Measurements from ENCODE around the gene MAGEA2B. TPM values are rescaled to one million over a fixed set of nuclear protein-coding genes. Genes with fewer than 3 reads are reported as not detected.
"Not testable (repeated sequence)": the region's sequence is repeated elsewhere in the genome, so short reads cannot be mapped to it uniquely, and the experiment has no call there.

Gene MAGEA2B
- total RNA-seq, 1 experiment from 2014 or later, result not detected

- TF ChIP-seq CTCF (IDR thresholded peaks at IDR 0.05; ENCODE audit: unreplicated experiment), result no peak
- no peaks in the 10 kb centered on the region for H3K4me1 Mint-ChIP-seq (ENCODE audit: insufficient read depth, unreplicated experiment)
- H3K4me3 Mint-ChIP-seq (ENCODE audit: unreplicated experiment), result no peak overlapping the region
- no peak overlapping the region for H3K27ac Mint-ChIP-seq (ENCODE audit: low read depth, unreplicated experiment)
- no peaks in the 10 kb centered on the region for H3K27me3 Mint-ChIP-seq (ENCODE audit: insufficient read depth, unreplicated experiment)
- POLR2A ChIA-PET, result no interaction called here
- no TSS peak for BruUV-seq (replicated peaks)
- H3K9me3 Mint-ChIP-seq (ENCODE audit: unreplicated experiment), result no peaks in the 10 kb centered on the region
- no peaks in the 10 kb centered on the region for H3K36me3 Mint-ChIP-seq (ENCODE audit: insufficient read depth, unreplicated experiment)
- CTCF ChIA-PET, result no interaction called here
- no peak for DNase-seq (ENCODE audit: unreplicated experiment)
- intact Hi-C loops (cut with micrococcal nuclease), result no loop called here
Observed at GRCh38 chrX:152735101-152735500, 20.7 kb downstream of the MAGEA2B start.

GRCh38 chrX:152735860-152736511 is 21.6 kb downstream of the MAGEA2B start:
- no peaks in the 10 kb centered on the region for H3K36me3 Mint-ChIP-seq (ENCODE audit: insufficient read depth, unreplicated experiment)
- ChIA-PET POLR2A (no interaction called here), CTCF (interaction anchor here (0.7 to 1.2 kb wide), 2 partner anchors 8 to 190 kb away, joined by 3 to 4 read pairs; no protein-coding TSS in a partner anchor)
- no peak overlapping the region for H3K27ac Mint-ChIP-seq (ENCODE audit: low read depth, unreplicated experiment)
- no peaks in the 10 kb centered on the region for H3K9me3 Mint-ChIP-seq (ENCODE audit: unreplicated experiment)
- H3K4me3 Mint-ChIP-seq (ENCODE audit: unreplicated experiment), result no peak overlapping the region
- intact Hi-C loops (cut with micrococcal nuclease), result no loop called here
- no peaks in the 10 kb centered on the region for H3K27me3 Mint-ChIP-seq (ENCODE audit: insufficient read depth, unreplicated experiment)
- no peak for DNase-seq (ENCODE audit: unreplicated experiment)
- TF ChIP-seq CTCF (IDR thresholded peaks at IDR 0.05; ENCODE audit: unreplicated experiment), result no peak
- no peaks in the 10 kb centered on the region for H3K4me1 Mint-ChIP-seq (ENCODE audit: insufficient read depth, unreplicated experiment)
- no TSS peak for BruUV-seq (replicated peaks)

GRCh38 chrX:152736528-152736927 is 22.1 kb downstream of the MAGEA2B start:
- DNase-seq (ENCODE audit: unreplicated experiment); H3K27ac Mint-ChIP-seq (ENCODE audit: low read depth, unreplicated experiment); POLR2A ChIA-PET; intact Hi-C loops (cut with micrococcal nuclease); BruUV-seq (replicated peaks); H3K4me1 Mint-ChIP-seq (ENCODE audit: insufficient read depth, unreplicated experiment); H3K36me3 Mint-ChIP-seq (ENCODE audit: insufficient read depth, unreplicated experiment); H3K27me3 Mint-ChIP-seq (ENCODE audit: insufficient read depth, unreplicated experiment); H3K4me3 Mint-ChIP-seq (ENCODE audit: unreplicated experiment); H3K9me3 Mint-ChIP-seq (ENCODE audit: unreplicated experiment): not testable (repeated sequence)
- CTCF ChIA-PET, result interaction anchor here (1.2 kb wide), 1 partner anchor 189 kb away, joined by 3 read pairs; no protein-coding TSS in a partner anchor

- no peaks in the 10 kb centered on the region for H3K27me3 Mint-ChIP-seq (ENCODE audit: insufficient read depth, unreplicated experiment)
- H3K36me3 Mint-ChIP-seq (ENCODE audit: insufficient read depth, unreplicated experiment), result no peaks in the 10 kb centered on the region
- no peaks in the 10 kb centered on the region for H3K4me1 Mint-ChIP-seq (ENCODE audit: insufficient read depth, unreplicated experiment)
- H3K4me3 Mint-ChIP-seq (ENCODE audit: unreplicated experiment), result no peak overlapping the region
- no peak for TF ChIP-seq CTCF (IDR thresholded peaks at IDR 0.05; ENCODE audit: unreplicated experiment)
- ChIA-PET POLR2A (interaction anchor here (0.6 kb wide), 1 partner anchor 91 kb away, joined by 3 read pairs; no protein-coding TSS in a partner anchor), CTCF (no interaction called here)
- H3K27ac Mint-ChIP-seq (ENCODE audit: low read depth, unreplicated experiment), result no peak overlapping the region
- intact Hi-C loops (cut with micrococcal nuclease), result no loop called here
- no peak for DNase-seq (ENCODE audit: unreplicated experiment)
- no TSS peak for BruUV-seq (replicated peaks)
- no peaks in the 10 kb centered on the region for H3K9me3 Mint-ChIP-seq (ENCODE audit: unreplicated experiment)
Observed at GRCh38 chrX:152738560-152738959, 24.1 kb downstream of the MAGEA2B start.

- H3K4me3 Mint-ChIP-seq (ENCODE audit: unreplicated experiment); CTCF ChIA-PET; POLR2A ChIA-PET; BruUV-seq (replicated peaks); DNase-seq (ENCODE audit: unreplicated experiment); H3K9me3 Mint-ChIP-seq (ENCODE audit: unreplicated experiment); H3K36me3 Mint-ChIP-seq (ENCODE audit: insufficient read depth, unreplicated experiment); H3K27ac Mint-ChIP-seq (ENCODE audit: low read depth, unreplicated experiment); intact Hi-C loops (cut with micrococcal nuclease); H3K27me3 Mint-ChIP-seq (ENCODE audit: insufficient read depth, unreplicated experiment); H3K4me1 Mint-ChIP-seq (ENCODE audit: insufficient read depth, unreplicated experiment): not testable (repeated sequence)
Observed at GRCh38 chrX:152753686-152754650, 39.5 kb downstream of the MAGEA2B start, which contains the start of gene MAGEA2. Gene MAGEA2 (minus strand): TSS chrX:152753842. CDS start chrX:152751363, 2,479 bp downstream.

GRCh38 chrX:152754871-152755270 is 40.4 kb downstream of the MAGEA2B start:
- DNase-seq (ENCODE audit: unreplicated experiment); H3K4me1 Mint-ChIP-seq (ENCODE audit: insufficient read depth, unreplicated experiment); intact Hi-C loops (cut with micrococcal nuclease); H3K27ac Mint-ChIP-seq (ENCODE audit: low read depth, unreplicated experiment); BruUV-seq (replicated peaks); H3K27me3 Mint-ChIP-seq (ENCODE audit: insufficient read depth, unreplicated experiment); H3K4me3 Mint-ChIP-seq (ENCODE audit: unreplicated experiment); H3K9me3 Mint-ChIP-seq (ENCODE audit: unreplicated experiment); H3K36me3 Mint-ChIP-seq (ENCODE audit: insufficient read depth, unreplicated experiment); CTCF ChIA-PET; POLR2A ChIA-PET: not testable (repeated sequence)

GRCh38 chrX:152758918-152759317 is 44.5 kb downstream of the MAGEA2B start, which contains the start of gene CSAG3:
Gene CSAG3 (plus strand): TSS chrX:152759218.
- POLR2A ChIA-PET; BruUV-seq (replicated peaks): not testable (repeated sequence)

More at GRCh38 chrX:152758918-152759317, 44.5 kb downstream of the MAGEA2B start, which contains the start of gene CSAG3:
- intact Hi-C loops (cut with micrococcal nuclease); H3K27me3 Mint-ChIP-seq (ENCODE audit: insufficient read depth, unreplicated experiment); CTCF ChIA-PET; H3K4me3 Mint-ChIP-seq (ENCODE audit: unreplicated experiment); DNase-seq (ENCODE audit: unreplicated experiment); H3K9me3 Mint-ChIP-seq (ENCODE audit: unreplicated experiment); H3K36me3 Mint-ChIP-seq (ENCODE audit: insufficient read depth, unreplicated experiment); H3K4me1 Mint-ChIP-seq (ENCODE audit: insufficient read depth, unreplicated experiment); H3K27ac Mint-ChIP-seq (ENCODE audit: low read depth, unreplicated experiment): not testable (repeated sequence)

Data from MCF 10A (cell line).